Cardiac ventricle fibroblast (primary cell): ENCODE data around the gene UHRF2. TPM values are rescaled to one million over a fixed set of nuclear protein-coding genes. Genes with fewer than 3 reads are reported as not detected.

Experiments
- total RNA-seq: library from RNA; depleted of rRNA; stranded (reverse); fragments of >200 nt; gene quantifications from 2 replicates; pipeline ENCODE4 v1.2.3, GENCODE V29; 2015

UHRF2 gene, protein sequence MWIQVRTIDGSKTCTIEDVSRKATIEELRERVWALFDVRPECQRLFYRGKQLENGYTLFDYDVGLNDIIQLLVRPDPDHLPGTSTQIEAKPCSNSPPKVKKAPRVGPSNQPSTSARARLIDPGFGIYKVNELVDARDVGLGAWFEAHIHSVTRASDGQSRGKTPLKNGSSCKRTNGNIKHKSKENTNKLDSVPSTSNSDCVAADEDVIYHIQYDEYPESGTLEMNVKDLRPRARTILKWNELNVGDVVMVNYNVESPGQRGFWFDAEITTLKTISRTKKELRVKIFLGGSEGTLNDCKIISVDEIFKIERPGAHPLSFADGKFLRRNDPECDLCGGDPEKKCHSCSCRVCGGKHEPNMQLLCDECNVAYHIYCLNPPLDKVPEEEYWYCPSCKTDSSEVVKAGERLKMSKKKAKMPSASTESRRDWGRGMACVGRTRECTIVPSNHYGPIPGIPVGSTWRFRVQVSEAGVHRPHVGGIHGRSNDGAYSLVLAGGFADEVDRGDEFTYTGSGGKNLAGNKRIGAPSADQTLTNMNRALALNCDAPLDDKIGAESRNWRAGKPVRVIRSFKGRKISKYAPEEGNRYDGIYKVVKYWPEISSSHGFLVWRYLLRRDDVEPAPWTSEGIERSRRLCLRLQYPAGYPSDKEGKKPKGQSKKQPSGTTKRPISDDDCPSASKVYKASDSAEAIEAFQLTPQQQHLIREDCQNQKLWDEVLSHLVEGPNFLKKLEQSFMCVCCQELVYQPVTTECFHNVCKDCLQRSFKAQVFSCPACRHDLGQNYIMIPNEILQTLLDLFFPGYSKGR
- total RNA-seq: 25.1 and 29.3 TPM in 2 replicates

DNA sequence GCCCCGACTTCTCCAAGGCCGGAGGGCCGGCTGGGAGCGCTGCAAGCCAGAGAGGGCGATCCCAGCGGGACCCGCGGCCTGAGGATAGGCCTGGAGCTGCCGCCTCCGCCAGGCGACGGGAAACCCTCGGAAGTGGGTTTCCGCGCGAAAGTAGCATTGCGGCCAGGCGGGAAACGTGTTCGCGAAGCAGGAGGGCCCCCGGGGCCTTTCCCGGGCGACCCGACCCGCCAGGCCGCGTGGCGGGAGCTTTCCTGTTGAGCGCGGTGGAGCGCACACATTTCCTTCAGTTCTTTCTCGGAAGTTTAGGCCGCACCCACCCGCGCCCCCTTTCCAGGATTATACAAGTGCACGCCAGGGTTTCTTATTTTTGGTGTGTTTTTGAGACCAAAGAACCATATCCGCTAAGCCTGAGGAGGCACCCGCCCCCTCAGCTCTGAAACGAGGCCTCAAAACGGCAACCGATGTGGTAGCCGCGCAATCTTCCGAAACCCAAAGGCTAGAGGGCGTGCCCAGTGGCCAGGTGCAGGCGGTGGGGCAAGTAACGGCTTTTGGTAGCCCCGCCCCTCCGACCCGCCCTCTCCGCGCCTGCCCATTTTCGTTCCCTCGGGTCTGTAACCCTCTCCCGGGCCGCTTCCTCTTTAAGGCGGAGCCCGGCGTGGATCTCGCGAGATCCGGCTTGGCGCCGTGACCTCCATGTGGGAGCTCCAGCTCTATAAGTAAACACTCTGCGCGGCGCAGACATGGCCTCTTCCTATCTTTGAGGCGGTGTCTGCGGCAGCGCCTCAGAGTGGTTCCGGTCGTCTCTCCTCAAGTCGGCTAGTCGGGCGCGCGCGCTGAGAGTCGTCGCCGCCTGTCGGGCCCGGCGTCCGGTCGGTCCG is at the start of gene UHRF2:
Gene UHRF2, plus strand, starts transcription at position 713 of the 878 bp plus-strand sequence. CDS start 292 bp downstream, outside the sequence.

Other genes with a start within 250 kb of the UHRF2 start
- gene IL33, start 197.4 kb upstream of the UHRF2 start, total RNA-seq: 127 and 138 TPM in 2 replicates
- gene TPD52L3, start 84.8 kb upstream of the UHRF2 start, total RNA-seq: not detected in 2 replicates
- 0.64 and 1.3 TPM in 2 replicates for gene GLDC, start 232.5 kb downstream of the UHRF2 start, total RNA-seq